Heart left ventricle (tissue), 16 donors: ENCODE results near the gene MYDGF. TPM values are rescaled to one million over a fixed set of nuclear protein-coding genes. Genes with fewer than 3 reads are reported as not detected.
"Not testable (repeated sequence)": the region's sequence is repeated elsewhere in the genome, so short reads cannot be mapped to it uniquely, and the experiment has no call there.

Experiments used
- ATAC-seq, 4 donors: fragments of 200-7000 bp; cut with Tn5 transposase; one replicate each; pipeline ENCODE4 v1.9.1; 2020 to 2022; ENCODE audit warnings: moderate library complexity in 4 of 4, mild to moderate bottlenecking in 3 of 4, moderate number of reproducible peaks in 1 of 4
- DNase-seq, 5 donors: peaks; one replicate each; pipeline ENCODE4 v3.0.0-alpha.2; 2020
- H3K27ac ChIP-seq, 12 donors: fragments of 200-600 bp; sonication (generic) in 4 of 12; one replicate each; pipeline versions ENCODE4 v1.5.0 to v1.8.0; 2016 to 2022; ENCODE audit warnings: mild to moderate bottlenecking in 2 of 12
- H3K27me3 ChIP-seq, 9 donors: fragments of 200-600 bp; sonication (generic) in 2 of 9; one replicate each; pipeline versions ENCODE4 v1.5.1 to v1.8.0; 2016 to 2022; ENCODE audit warnings: mild to moderate bottlenecking in 3 of 9
- H3K36me3 ChIP-seq, 9 donors: fragments of 200-600 bp; sonication (generic) in 2 of 9; one replicate each; pipeline versions ENCODE4 v1.5.0 to v1.8.0; 2018 to 2022; ENCODE audit warnings: mild to moderate bottlenecking in 2 of 9
- H3K4me1 ChIP-seq, 12 donors: fragments of 200-600 bp; sonication (generic) in 4 of 12; one replicate each; pipeline versions ENCODE4 v1.5.0 to v1.8.0; 2016 to 2022; ENCODE audit warnings: mild to moderate bottlenecking in 3 of 12
- H3K4me3 ChIP-seq, 12 donors: fragments of 200-600 bp; sonication (generic) in 4 of 12; one replicate each; pipeline versions ENCODE4 v1.5.0 to v1.8.0; 2017 to 2022; ENCODE audit warnings: mild to moderate bottlenecking in 9 of 12, moderate library complexity in 4 of 12
- H3K9me3 ChIP-seq, 12 donors: fragments of 200-600 bp; sonication (generic) in 4 of 12; one replicate each; pipeline versions ENCODE4 v1.5.0 to v1.8.0; 2016 to 2022; ENCODE audit warnings: mild to moderate bottlenecking in 1 of 12
- CTCF ChIP-seq, 12 donors: fragments of 200-600 bp; sonication (generic) in 4 of 12; IDR thresholded peaks; one replicate each; pipeline versions ENCODE4 v1.5.0 to v1.8.0; 2018 to 2022; ENCODE audit warnings: antibody characterized with exemption in 12 of 12, mild to moderate bottlenecking in 5 of 12
- POLR2A ChIP-seq, 2 donors: fragments of 450-650 bp; IDR thresholded peaks; one replicate each; pipeline ENCODE4 v1.6.1; 2017; ENCODE audit warnings: antibody characterized with exemption in 2 of 2, mild to moderate bottlenecking in 2 of 2, moderate library complexity in 2 of 2
- WGBS, 4 donors: extraction: QIAGEN DNeasy Blood & Tissue Kit in 2 of 4; methylation state at CpG; one replicate each; pipeline versions ENCODE4 v1.1.5 to v1.1.7; 2013 to 2018; 5-methylcytosine and 5-hydroxymethylcytosine counted together
- intact Hi-C, 10 donors: fragments of 100-400 bp; cut with DNase I; formaldehyde crosslinking; loops; one replicate each; pipeline versions ENCODE4 v1.11.1 to v1.14.2; 2022
- polyA plus RNA-seq, 2 donors: library from polyadenylated mRNA; stranded (reverse); fragments of 200-250 nt; gene quantifications; one replicate each; pipeline ENCODE4 v1.2.3, GENCODE V29; 2013
- total RNA-seq, 9 donors: library from RNA; depleted of rRNA in 2 of 9; stranded (reverse); fragments of >200 nt in 2 of 9; fragmentation: NEBNext Ultra II Directional in 3 of 9; extraction: Animal tissue kit (Norgen Biotek cat#: 25700) in 3 of 9; gene quantifications; one replicate each; pipeline versions ENCODE4 v1.1.0 to v1.2.4, GENCODE V29; 2016 to 2023
- donor health status: ischemic (EF 13 %, LVEDD 7.1; RV severe dilation, severe dysfunction).
- donor health status: healthy with polysubstance abuse.
- donor health status: DM: no; HTN: yes; CAD: no.
- donor health status: DM: no; HTN: no; CAD: no.
- donor health status: ischemic (EF 25% LVEDD 6.9; RV normal size, moderate dysfunction).
- donor health status: ischemic (EF 25% LVEDD 5.7; RV mildly dilated, moderate dysfunction).
- donor health status: healthy.
- donor health status: DM: yes; HTN: yes; CAD: no.
- donor health status: ischemic (EF 35%, LVEDD 5.7; RV mildly dilated, moderate dysfunction).
- donor health status: nonischemic (EF 11% LVEDD 7.7; RV severe dilation, severe dysfunction).
- donor health status: DM: yes; HTN: yes; CAD: no.
- donor health status: PGD.
- donor health status: ischemic (EF 29% LVEDD 5.4; RV normal size, mild dysfunction).
- donor health status: nonischemic (EF 23%, LVEDD 6.1; RV moderate dilation, normal function).

MYDGF gene
- total and polyA plus RNA-seq, 11 donors: 19.1 to 201 (median 25.8) TPM

GRCh38 chr19:4717191-4717965 lies 47.2 kb upstream of the MYDGF start:
- WGBS, 4 donors: 70 to 77% (median 72%) methylated on average over 16 to 23 of the region's 23 CpGs
- TF ChIP-seq CTCF (IDR thresholded peaks at IDR 0.05): no peak
- no peak for TF ChIP-seq POLR2A (IDR thresholded peaks at IDR 0.05)
- Histone ChIP-seq H3K27me3 (no peaks in the 10 kb centered on the region), H3K4me1 (peaks cover 0 to 57% (median 27%) of the 10 kb centered on the region in 12 donors), H3K36me3 (peaks cover 0 to 94% (median 78%) of the 10 kb centered on the region in 9 donors), H3K9me3 (no peaks in the 10 kb centered on the region), H3K27ac (no peak overlapping the region), H3K4me3 (no peak overlapping the region)
- intact Hi-C loops: no loop called here
- ATAC-seq: no peak
- no peak for DNase-seq

- WGBS, 4 donors: 70 to 78% (median 74%) methylated on average over 22 to 28 of the region's 28 CpGs
Observed at GRCh38 chr19:4715529-4716221, 45.5 kb upstream of the MYDGF start.

GRCh38 chr19:4715178-4715528 lies 45.0 kb upstream of the MYDGF start:
- H3K27me3 ChIP-seq, H3K9me3 ChIP-seq, H3K4me3 ChIP-seq, intact Hi-C loops, DNase-seq, ATAC-seq: not testable (repeated sequence)
- H3K27ac ChIP-seq: peak overlapping the region in 4 of 12 donors; percentile 4 to 67 (median 31)
- WGBS, 4 donors: 74 to 92% (median 79%) methylated on average over 6 of the region's 6 CpGs
- H3K36me3 ChIP-seq: peaks cover 0 to 96% (median 86%) of the 10 kb centered on the region in 9 donors
- H3K4me1 ChIP-seq: peaks cover 0 to 41% (median 20%) of the 10 kb centered on the region in 12 donors

More at GRCh38 chr19:4715529-4716221, 45.5 kb upstream of the MYDGF start:
- Histone ChIP-seq H3K9me3 (peaks cover 0 to 2% (median 0%) of the 10 kb centered on the region in 12 donors), H3K36me3 (peaks cover 0 to 96% (median 84%) of the 10 kb centered on the region in 9 donors), H3K27ac (peak overlapping the region in 5 of 12 donors; percentile 4 to 67 (median 33)), H3K4me3 (no peak overlapping the region), H3K27me3 (no peaks in the 10 kb centered on the region), H3K4me1 (peaks cover 0 to 42% (median 19%) of the 10 kb centered on the region in 12 donors)
- DNase-seq (peak in 2 of 5 donors; percentile 57 to 66), ATAC-seq (no peak)
- intact Hi-C loops: no loop called here
- TF ChIP-seq POLR2A (IDR thresholded peaks at IDR 0.05): no peak
- TF ChIP-seq CTCF (IDR thresholded peaks at IDR 0.05): no peak

GRCh38 chr19:4714016-4714415 lies 43.9 kb upstream of the MYDGF start:
- intact Hi-C loops: no loop called here
- peak overlapping the region in 1 of 12 donors; percentile 27 for H3K4me3 ChIP-seq
- H3K9me3 ChIP-seq: peaks cover 0 to 2% (median 0%) of the 10 kb centered on the region in 12 donors
- 83 to 95% (median 91%) methylated on average over 24 to 27 of the region's 27 CpGs for WGBS, 4 donors
- H3K27ac ChIP-seq: peak overlapping the region; percentile 62 to 87 (median 77)
- DNase-seq (no peak), ATAC-seq (no peak)
- TF ChIP-seq POLR2A (IDR thresholded peaks at IDR 0.05) (no peak), CTCF (IDR thresholded peaks at IDR 0.05) (no peak)
- H3K36me3 ChIP-seq: peaks cover 0 to 91% (median 80%) of the 10 kb centered on the region in 9 donors
- no peaks in the 10 kb centered on the region for H3K27me3 ChIP-seq
- peaks cover 0 to 51% (median 31%) of the 10 kb centered on the region in 12 donors for H3K4me1 ChIP-seq
